ENCODE measurements around the gene ARL16. TPM values are rescaled to one million over a fixed set of nuclear protein-coding genes. Genes with fewer than 3 reads are reported as not detected.

Gene ARL16
- total and polyA plus RNA-seq, 2 donors (not counting 3 experiments of a cell fraction or from before 2014, with no cell fraction given): 41.4 to 71.7 TPM

- Histone ChIP-seq H3K79me2 (ENCODE audit: control insufficient read depth, insufficient read depth, low read length) (peaks cover 34% of the 10 kb centered on the region), H3K4me1 (ENCODE audit: control insufficient read depth, extremely low read depth, insufficient read depth, low read length) (peaks cover 10% of the 10 kb centered on the region), H3K36me3 (ENCODE audit: control insufficient read depth in 2 of 2, extremely low read depth in 1 of 2, insufficient read depth in 2 of 2, low read length in 2 of 2) (peaks cover 17 to 65% of the 10 kb centered on the region in 2 experiments), H3K4me3 (replicated peaks in 1 of 3; ENCODE audit: insufficient read depth in 1 of 3, low read depth in 1 of 3, low read length in 3 of 3) (no peak overlapping the region), H3K27ac (ENCODE audit: insufficient read depth, low read depth, low read length) (no peak overlapping the region), H3K9me1 (replicated peaks; ENCODE audit: control insufficient read depth, extremely low read depth, insufficient read depth, low read length) (no peaks in the 10 kb centered on the region), H4K20me1 (replicated peaks; ENCODE audit: control insufficient read depth, extremely low read depth, insufficient read depth, low read length) (no peaks in the 10 kb centered on the region), H3K9me3 (replicated peaks; ENCODE audit: control insufficient read depth, insufficient read depth, low read length) (no peaks in the 10 kb centered on the region), H3K27me3 (ENCODE audit: control insufficient read depth in 2 of 2, insufficient read depth in 2 of 2, low read length in 2 of 2) (no peaks in the 10 kb centered on the region), H3K9ac (replicated peaks; ENCODE audit: extremely low read depth, insufficient read depth, low read length) (no peak overlapping the region), H3K4me2 (ENCODE audit: insufficient read depth, low read length) (no peak overlapping the region), H2AFZ (ENCODE audit: low read depth, low read length) (no peak overlapping the region)
- POLR2A ChIA-PET: no interaction called here
- BruUV-seq (replicated peaks): no TSS peak
- dilution Hi-C loops (cut with MboI; ENCODE audit: extremely low pct_ligation_motif_present, low sequenced_read_pairs): no loop called here
- intact Hi-C loops (cut with micrococcal nuclease): no loop called here
- no peak for TF ChIP-seq GATA2 (IDR thresholded peaks at IDR 0.05; ENCODE audit: insufficient read depth, insufficient read length, low read depth, low read length)
- no peak for TF ChIP-seq POLR2AphosphoS5 (IDR thresholded peaks at IDR 0.05; ENCODE audit: insufficient read depth, low read depth, low read length)
- TF ChIP-seq, protein P1, sequence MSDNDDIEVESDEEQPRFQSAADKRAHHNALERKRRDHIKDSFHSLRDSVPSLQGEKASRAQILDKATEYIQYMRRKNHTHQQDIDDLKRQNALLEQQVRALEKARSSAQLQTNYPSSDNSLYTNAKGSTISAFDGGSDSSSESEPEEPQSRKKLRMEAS (IDR thresholded peaks at IDR 0.05; ENCODE audit: insufficient read depth, insufficient read length): no peak
- no peak for TF ChIP-seq EZH2 (IDR thresholded peaks at IDR 0.05; ENCODE audit: borderline replicate concordance, low read depth, low read length, severe bottlenecking)
- no peak for TF ChIP-seq MYC (IDR thresholded peaks at IDR 0.05; ENCODE audit: low read depth, low read length)
- no peak for TF ChIP-seq FOS (IDR thresholded peaks at IDR 0.05; ENCODE audit: borderline replicate concordance, insufficient read depth, low read length)
- no peak for TF ChIP-seq JUN (IDR thresholded peaks at IDR 0.05; ENCODE audit: borderline replicate concordance, insufficient read depth, insufficient read length, low read depth)
- TF ChIP-seq CTCF (IDR thresholded peaks at IDR 0.05; ENCODE audit: extremely low read depth in 1 of 2, insufficient read depth in 1 of 2, low read depth in 1 of 2, low read length in 2 of 2): no peak
- no peak for TF ChIP-seq POLR2A (IDR thresholded peaks at IDR 0.05; ENCODE audit: low read depth, low read length)
- DNase-seq (ENCODE audit: low read depth, low spot score) (no peak), FAIRE-seq (no peak)
- CTCF ChIA-PET: no interaction called here
Measured at GRCh38 chr17:81697261-81698044, 13.9 kb upstream of the ARL16 start.

All from endothelial cell of umbilical vein (primary cell).